SU-DHL-6 (cell line): Measurements from ENCODE around the gene SLC25A48.

Source experiments
- H2AFZ ChIP-seq: fragments of 200-600 bp; sonication (generic); 2 replicates; pipeline ENCODE4 v1.6.1; 2014; ENCODE audit warnings: low read depth, mild to moderate bottlenecking, moderate library complexity, mixed read lengths, antibody characterized with exemption, low read length; ENCODE audit not compliant: severe bottlenecking
- H3F3A ChIP-seq: fragments of 200-600 bp; shearing (Covaris generic); 2 replicates; pipeline ENCODE4 v1.6.0; 2016; ENCODE audit warnings: antibody characterized with exemption, mild to moderate bottlenecking; ENCODE audit not compliant: insufficient read depth
- H3K27ac ChIP-seq: fragments of 200-600 bp; sonication (generic); 2 replicates; pipeline ENCODE4 v1.5.1; 2016; ENCODE audit warnings: low read depth, mild to moderate bottlenecking, low read length, moderate library complexity, mixed read lengths
- H3K27me3 ChIP-seq: fragments of 200-600 bp; sonication (generic), shearing (Covaris generic); 2 replicates; pipeline ENCODE4 v1.6.0; 2014; ENCODE audit warnings: mild to moderate bottlenecking, low read length
- H3K36me3 ChIP-seq: fragments of 200-600 bp; sonication (generic); 2 replicates; pipeline ENCODE4 v1.6.1; 2014; ENCODE audit warnings: mild to moderate bottlenecking, low read length, mixed read lengths
- H3K4me2 ChIP-seq: fragments of 300-600, 200-600 bp; shearing (Covaris generic), sonication (generic); 2 replicates; pipeline ENCODE4 v1.6.0; 2014; ENCODE audit warnings: low read length, low read depth, mild to moderate bottlenecking; ENCODE audit not compliant: poor library complexity, severe bottlenecking
- H3K4me3 ChIP-seq: fragments of 200-600 bp; sonication (generic); 2 replicates; pipeline ENCODE4 v1.5.1; 2014; ENCODE audit warnings: antibody characterized with exemption, low read length, mild to moderate bottlenecking, mixed read lengths; ENCODE audit not compliant: insufficient read depth, poor library complexity, severe bottlenecking
- H3K79me2 ChIP-seq: fragments of 200-600 bp; sonication (generic); 2 replicates; pipeline ENCODE4 v1.6.1; 2014; ENCODE audit warnings: mild to moderate bottlenecking, low read length, moderate library complexity; ENCODE audit not compliant: insufficient read depth
- H3K9ac ChIP-seq: fragments of 200-600 bp; sonication (generic); 2 replicates; pipeline ENCODE4 v1.7.0; 2014; ENCODE audit warnings: mild to moderate bottlenecking, low read length
- H3K9me2 ChIP-seq: fragments of 200-600 bp; sonication (generic); replicated peaks from 2 replicates; pipeline ENCODE4 v1.6.1; 2014; ENCODE audit warnings: low read length; ENCODE audit not compliant: insufficient read depth
- H3K9me3 ChIP-seq: fragments of 200-600 bp; sonication (generic); 2 replicates; pipeline ENCODE4 v1.6.1; 2014; ENCODE audit warnings: low read length, mixed read lengths; ENCODE audit not compliant: insufficient read depth
- H4K20me1 ChIP-seq: fragments of 200-600 bp; sonication (generic); 2 replicates; pipeline ENCODE4 v1.6.1; 2014; ENCODE audit warnings: low read depth, mild to moderate bottlenecking, antibody characterized with exemption, low read length, moderate library complexity, mixed read lengths
- CTCF ChIP-seq: fragments of 200-600 bp; sonication (generic); IDR thresholded peaks from one replicate; pipeline ENCODE4 v1.5.1; 2017; ENCODE audit warnings: antibody characterized with exemption, mild to moderate bottlenecking, low read length, moderate library complexity; ENCODE audit not compliant: insufficient read depth, poor library complexity, severe bottlenecking
- EZH2phosphoT487 ChIP-seq: fragments of 200-600 bp; sonication (generic), shearing (Covaris generic); conservative IDR thresholded peaks from 2 replicates; pipeline ENCODE4 v1.6.1; 2018; ENCODE audit warnings: mild to moderate bottlenecking, antibody characterized with exemption, low read length, moderate library complexity, mixed read lengths

Gene SLC25A48

GRCh38 chr5:135862086-135862485, 27.6 kb downstream of the SLC25A48 start:
- H3K27ac ChIP-seq: no peak overlapping the region
- no peaks in the 10 kb centered on the region for H3K36me3 ChIP-seq
- no peaks in the 10 kb centered on the region for H3K79me2 ChIP-seq
- H3K4me3 ChIP-seq: no peak overlapping the region
- no peaks in the 10 kb centered on the region for H4K20me1 ChIP-seq
- no peaks in the 10 kb centered on the region for H3F3A ChIP-seq
- H3K9me2 ChIP-seq: no peaks in the 10 kb centered on the region
- no peaks in the 10 kb centered on the region for H3K27me3 ChIP-seq
- TF ChIP-seq EZH2phosphoT487: no peak
- no peak for TF ChIP-seq CTCF
- no peak overlapping the region for H3K4me2 ChIP-seq
- no peak overlapping the region for H3K9ac ChIP-seq
- no peak overlapping the region for H2AFZ ChIP-seq
- H3K9me3 ChIP-seq: no peaks in the 10 kb centered on the region; the same call in 1 of the 2 replicates

GRCh38 chr5:135862744-135863143, 28.3 kb downstream of the SLC25A48 start:
- H3K9me3 ChIP-seq: no peaks in the 10 kb centered on the region; the same call in 1 of the 2 replicates
- no peaks in the 10 kb centered on the region for H3K27me3 ChIP-seq
- no peaks in the 10 kb centered on the region for H3K36me3 ChIP-seq
- no peaks in the 10 kb centered on the region for H3F3A ChIP-seq
- H3K4me2 ChIP-seq: no peak overlapping the region
- H3K4me3 ChIP-seq: no peak overlapping the region
- no peaks in the 10 kb centered on the region for H3K9me2 ChIP-seq
- H3K27ac ChIP-seq: no peak overlapping the region
- no peak overlapping the region for H2AFZ ChIP-seq
- no peak overlapping the region for H3K9ac ChIP-seq
- no peaks in the 10 kb centered on the region for H3K79me2 ChIP-seq
- no peak for TF ChIP-seq EZH2phosphoT487
- no peak for TF ChIP-seq CTCF
- H4K20me1 ChIP-seq: no peaks in the 10 kb centered on the region

GRCh38 chr5:135864503-135865435, 30.3 kb downstream of the SLC25A48 start:
- no peak overlapping the region for H3K27ac ChIP-seq
- H3K4me3 ChIP-seq: no peak overlapping the region
- H3F3A ChIP-seq: no peaks in the 10 kb centered on the region
- H3K36me3 ChIP-seq: no peaks in the 10 kb centered on the region
- H2AFZ ChIP-seq: no peak overlapping the region
- TF ChIP-seq EZH2phosphoT487 (no peak), CTCF (no peak)
- H3K9ac ChIP-seq: no peak overlapping the region
- no peaks in the 10 kb centered on the region for H3K9me3 ChIP-seq
- no peaks in the 10 kb centered on the region for H4K20me1 ChIP-seq
- H3K27me3 ChIP-seq: no peaks in the 10 kb centered on the region
- no peaks in the 10 kb centered on the region for H3K9me2 ChIP-seq
- no peak overlapping the region for H3K4me2 ChIP-seq
- no peaks in the 10 kb centered on the region for H3K79me2 ChIP-seq
